PC-9 (cell line): ENCODE measurements around the gene HES4. TPM values are rescaled to one million over a fixed set of nuclear protein-coding genes. Genes with fewer than 3 reads are reported as not detected.

Source experiments
- BruUV-seq: library from RNA; stranded (reverse); fragments of 400-500 nt; replicated peaks from 2 replicates; lab custom pipeline; 2021; lab: Mats Ljungman, UMichigan
- CTCF ChIA-PET: fragments of 300-600 bp; sonication (Branson Sonifier 250); formaldehyde crosslinking; loops from one replicate; lab custom pipeline; 2022; ENCODE audit warnings: antibody characterized with exemption; lab: Charles Lee
- POLR2A ChIA-PET: fragments of 300-600 bp; sonication (Branson Sonifier 250); formaldehyde crosslinking; loops from one replicate; lab custom pipeline; 2022; ENCODE audit warnings: antibody characterized with exemption; ENCODE audit not compliant: unreplicated experiment; lab: Charles Lee
- DNase-seq, 2 experiments: peaks; one replicate each; pipeline versions ENCODE4 v3.0.0 to v3.0.0-alpha.2; 2015 to 2022; ENCODE audit warnings: mixed read lengths in 1 of 2
- H2AFZ ChIP-seq: fragments of 200-600 bp; sonication (generic); 2 replicates; pipeline ENCODE4 v1.8.1; 2017; ENCODE audit warnings: antibody characterized with exemption
- H3F3A ChIP-seq: fragments of 200-600 bp; sonication (generic); 2 replicates; pipeline ENCODE4 v1.8.1; 2017; ENCODE audit warnings: antibody characterized with exemption, mild to moderate bottlenecking, low read depth; ENCODE audit not compliant: insufficient read depth
- H3K27ac ChIP-seq: fragments of 200-600 bp; sonication (generic); 2 replicates; pipeline ENCODE4 v1.6.1; 2016; ENCODE audit warnings: mixed run types
- H3K27me3 ChIP-seq: fragments of 200-600 bp; sonication (generic); 2 replicates; pipeline ENCODE4 v1.6.1; 2016; ENCODE audit warnings: low read depth, mixed run types; ENCODE audit not compliant: insufficient read depth
- H3K36me3 ChIP-seq: fragments of 200-600 bp; sonication (generic); 2 replicates; pipeline ENCODE4 v1.6.1; 2016; ENCODE audit warnings: low read depth, mixed run types
- H3K4me1 ChIP-seq: fragments of 200-600 bp; sonication (generic); replicated peaks from 2 replicates; pipeline ENCODE4 v1.6.1; 2016; ENCODE audit warnings: mixed run types; ENCODE audit not compliant: insufficient read depth
- H3K4me2 ChIP-seq: fragments of 200-600 bp; sonication (generic); 2 replicates; pipeline ENCODE4 v1.6.1; 2017; ENCODE audit warnings: mixed run types
- H3K4me3 ChIP-seq: fragments of 200-600 bp; sonication (generic); 2 replicates; pipeline ENCODE4 v1.6.1; 2016; ENCODE audit warnings: mixed run types
- H3K79me2 ChIP-seq: fragments of 200-600 bp; sonication (generic); 2 replicates; pipeline ENCODE4 v1.6.1; 2017; ENCODE audit warnings: low read depth, mixed run types
- H3K9me2 ChIP-seq: fragments of 200-600 bp; sonication (generic); 2 replicates; pipeline ENCODE4 v1.8.1; 2017; ENCODE audit warnings: mild to moderate bottlenecking; ENCODE audit not compliant: insufficient read depth
- H3K9me3 ChIP-seq: fragments of 200-600 bp; sonication (generic); 2 replicates; pipeline ENCODE4 v1.8.1; 2016; ENCODE audit warnings: low read depth; ENCODE audit not compliant: insufficient read depth
- H4K20me1 ChIP-seq: fragments of 200-600 bp; sonication (generic); 2 replicates; pipeline ENCODE4 v1.8.1; 2017; ENCODE audit not compliant: insufficient read depth
- EZH2 ChIP-seq: fragments of 200-600 bp; sonication (generic); IDR thresholded peaks from 2 replicates; pipeline ENCODE4 v1.8.0; 2017; ENCODE audit warnings: antibody characterized with exemption, low read depth
- intact Hi-C: fragments of 100-400 bp; cut with micrococcal nuclease; formaldehyde crosslinking; loops from one replicate; pipeline ENCODE4 v1.10.0; 2022; ENCODE audit not compliant: unreplicated experiment
- total RNA-seq: library from RNA; stranded (reverse); gene quantifications from 2 replicates; pipeline ENCODE4 v1.2.3, GENCODE V29; 2021
- TF ChIP-seq, protein P1 (sequence below): fragments of 200-600 bp; sonication (generic); conservative IDR thresholded peaks from 2 replicates; pipeline ENCODE4 v1.6.1; 2017; ENCODE audit warnings: mixed run types, antibody characterized with exemption, mild to moderate bottlenecking, moderate library complexity

The HES4 gene
- total RNA-seq, 1 experiment from 2014 or later, result 19.2 TPM

DNA sequence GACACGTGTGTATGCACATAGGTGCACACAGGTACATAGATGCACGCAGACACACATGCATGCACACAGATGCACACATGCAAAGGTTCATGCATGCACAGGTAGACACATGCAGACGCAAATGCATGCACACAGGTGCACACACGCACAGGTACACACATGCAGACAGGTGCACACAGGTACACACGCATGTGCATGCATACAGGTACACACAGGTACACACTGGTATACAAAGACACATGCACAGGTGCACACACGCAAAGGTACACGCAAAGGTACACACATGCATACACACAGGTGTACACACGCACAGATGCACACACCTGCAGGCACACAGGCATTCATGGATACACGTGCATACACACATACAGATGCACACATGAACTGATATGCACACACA, 49.6 kb downstream of the HES4 start:
- Histone ChIP-seq H3K79me2 (no peaks in the 10 kb centered on the region), H3K4me2 (no peak overlapping the region), H3K36me3 (0 out of 2 replicates have a peak, but pooled peaks cover 7% of the 10 kb centered on the region), H3K27ac (no peak overlapping the region), H3K4me3 (no peak overlapping the region), H3F3A (no peaks in the 10 kb centered on the region), H3K9me2 (no peaks in the 10 kb centered on the region), H3K9me3 (no peaks in the 10 kb centered on the region), H3K27me3 (no peaks in the 10 kb centered on the region), H2AFZ (no peak overlapping the region), H3K4me1 (no peaks in the 10 kb centered on the region), H4K20me1 (peaks cover 24% of the 10 kb centered on the region)
- ChIA-PET CTCF (no interaction called here), POLR2A (no interaction called here)
- BruUV-seq, result no TSS peak
- no peak for DNase-seq
- intact Hi-C loops, result no loop called here
- TF ChIP-seq, protein P1, sequence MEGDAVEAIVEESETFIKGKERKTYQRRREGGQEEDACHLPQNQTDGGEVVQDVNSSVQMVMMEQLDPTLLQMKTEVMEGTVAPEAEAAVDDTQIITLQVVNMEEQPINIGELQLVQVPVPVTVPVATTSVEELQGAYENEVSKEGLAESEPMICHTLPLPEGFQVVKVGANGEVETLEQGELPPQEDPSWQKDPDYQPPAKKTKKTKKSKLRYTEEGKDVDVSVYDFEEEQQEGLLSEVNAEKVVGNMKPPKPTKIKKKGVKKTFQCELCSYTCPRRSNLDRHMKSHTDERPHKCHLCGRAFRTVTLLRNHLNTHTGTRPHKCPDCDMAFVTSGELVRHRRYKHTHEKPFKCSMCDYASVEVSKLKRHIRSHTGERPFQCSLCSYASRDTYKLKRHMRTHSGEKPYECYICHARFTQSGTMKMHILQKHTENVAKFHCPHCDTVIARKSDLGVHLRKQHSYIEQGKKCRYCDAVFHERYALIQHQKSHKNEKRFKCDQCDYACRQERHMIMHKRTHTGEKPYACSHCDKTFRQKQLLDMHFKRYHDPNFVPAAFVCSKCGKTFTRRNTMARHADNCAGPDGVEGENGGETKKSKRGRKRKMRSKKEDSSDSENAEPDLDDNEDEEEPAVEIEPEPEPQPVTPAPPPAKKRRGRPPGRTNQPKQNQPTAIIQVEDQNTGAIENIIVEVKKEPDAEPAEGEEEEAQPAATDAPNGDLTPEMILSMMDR, result no peak
- no peak for TF ChIP-seq EZH2

Other genes with a start within 250 kb of the HES4 start
- gene SAMD11, start 76.2 kb downstream of the HES4 start, total RNA-seq, result 0.59 and 2.2 TPM in 2 replicates
- gene NOC2L, start 40.8 kb downstream of the HES4 start, total RNA-seq, result 86.4 and 100 TPM in 2 replicates
- 16.8 and 22.7 TPM in 2 replicates for gene KLHL17, start 39.5 kb downstream of the HES4 start, total RNA-seq
- 9.1 and 11.9 TPM in 2 replicates for gene PLEKHN1, start 33.6 kb downstream of the HES4 start, total RNA-seq
- gene PERM1, start 18.0 kb downstream of the HES4 start, total RNA-seq, result 0.60 and 0.81 TPM in 2 replicates
- 20.9 and 37.7 TPM in 2 replicates for gene ISG15, start 13.4 kb upstream of the HES4 start, total RNA-seq
- 278 and 381 TPM in 2 replicates for gene AGRN, start 20.0 kb upstream of the HES4 start, total RNA-seq
- 3.2 and 3.6 TPM in 2 replicates for gene RNF223, start 74.2 kb upstream of the HES4 start, total RNA-seq
- gene C1orf159, start 116.0 kb upstream of the HES4 start, total RNA-seq, result 26.6 and 31.1 TPM in 2 replicates
- 4.0 and 5.8 TPM in 2 replicates for gene TTLL10, start 173.8 kb upstream of the HES4 start, total RNA-seq
- gene TNFRSF18, start 206.5 kb upstream of the HES4 start, total RNA-seq, result 6.9 and 14.1 TPM in 2 replicates
- 0.20 and 0.38 TPM in 2 replicates for gene TNFRSF4, start 214.1 kb upstream of the HES4 start, total RNA-seq
- gene SDF4, start 231.9 kb upstream of the HES4 start, total RNA-seq, result 133 and 139 TPM in 2 replicates
- 16.2 and 20.8 TPM in 2 replicates for gene B3GALT6, start 232.1 kb upstream of the HES4 start, total RNA-seq
- 5.2 and 11.8 TPM in 2 replicates for gene C1QTNF12, start 246.6 kb upstream of the HES4 start, total RNA-seq